Endometrium (tissue), 2 donors: Measurements from ENCODE around the gene CDK14.

ENCODE experiments used
- FAIRE-seq: peaks from 2 replicates; lab custom pipeline; 2012; peaks lifted over from hg19 to GRCh38; lab: Jason Lieb, UNC
- donor health status: control.
- donor health status: control.

Gene CDK14

GRCh38 chr7:90678986-90679385 lies 82.9 kb downstream of the CDK14 start:
- FAIRE-seq = no peak

GRCh38 chr7:90680484-90680883 lies 84.4 kb downstream of the CDK14 start:
- no peak for FAIRE-seq

- peak; percentile 12 for FAIRE-seq
These were observed 85.4 kb downstream of the CDK14 start for GRCh38 chr7:90681336-90682022.

- FAIRE-seq = peak; percentile 12
These were observed 90.0 kb downstream of the CDK14 start for GRCh38 chr7:90686146-90686545.

GRCh38 chr7:90688810-90689209 lies 92.7 kb downstream of the CDK14 start:
- no peak for FAIRE-seq

GRCh38 chr7:90689260-90689659 lies 93.1 kb downstream of the CDK14 start:
- FAIRE-seq = no peak

GRCh38 chr7:90690159-90690858 lies 94.2 kb downstream of the CDK14 start:
- FAIRE-seq = peak; percentile 12

- no peak for FAIRE-seq
These were observed 96.3 kb downstream of the CDK14 start for GRCh38 chr7:90692396-90692795.

- no peak for FAIRE-seq
These were observed 96.8 kb downstream of the CDK14 start for GRCh38 chr7:90692947-90693346.

- no peak for FAIRE-seq
These were observed 97.8 kb downstream of the CDK14 start for GRCh38 chr7:90693939-90694338.

- no peak for FAIRE-seq
These were observed 102.5 kb downstream of the CDK14 start for GRCh38 chr7:90698616-90699015.

GRCh38 chr7:90701021-90701420 lies 104.9 kb downstream of the CDK14 start:
- no peak for FAIRE-seq

GRCh38 chr7:90701771-90702170 lies 105.7 kb downstream of the CDK14 start:
- FAIRE-seq = no peak

GRCh38 chr7:90705391-90706071 lies 109.4 kb downstream of the CDK14 start:
- no peak for FAIRE-seq

GRCh38 chr7:90706072-90706716 lies 110.1 kb downstream of the CDK14 start:
- FAIRE-seq = peak; percentile 48

- FAIRE-seq = no peak
These were observed 112.8 kb downstream of the CDK14 start for GRCh38 chr7:90708841-90709317.

- FAIRE-seq = no peak
These were observed 113.7 kb downstream of the CDK14 start for GRCh38 chr7:90709501-90710465.

- no peak for FAIRE-seq
These were observed 114.3 kb downstream of the CDK14 start for GRCh38 chr7:90710466-90710850.

- no peak for FAIRE-seq
These were observed 117.5 kb downstream of the CDK14 start for GRCh38 chr7:90713628-90714027.

GRCh38 chr7:90715067-90715466 lies 118.9 kb downstream of the CDK14 start:
- no peak for FAIRE-seq

- FAIRE-seq = no peak
These were observed 121.4 kb downstream of the CDK14 start for GRCh38 chr7:90717296-90718060.
